GM18505 (cell line): Measurements from ENCODE around the gene BCR.
"Not testable (repeated sequence)": the region's sequence is repeated elsewhere in the genome, so short reads cannot be mapped to it uniquely, and the experiment has no call there.

ENCODE experiments used
- ATAC-seq: cut with Tn5 transposase; IDR thresholded peaks from one replicate; pipeline ENCODE4 v1.9.1; 2021; ENCODE audit not compliant: unreplicated experiment
- POLR2A ChIP-seq: IDR thresholded peaks from 4 replicates; pipeline ENCODE4 v1.6.1; 2011; ENCODE audit warnings: borderline replicate concordance; ENCODE audit not compliant: insufficient read depth, insufficient read length; ENCODE audit errors: extremely low read depth

The BCR gene

DNA sequence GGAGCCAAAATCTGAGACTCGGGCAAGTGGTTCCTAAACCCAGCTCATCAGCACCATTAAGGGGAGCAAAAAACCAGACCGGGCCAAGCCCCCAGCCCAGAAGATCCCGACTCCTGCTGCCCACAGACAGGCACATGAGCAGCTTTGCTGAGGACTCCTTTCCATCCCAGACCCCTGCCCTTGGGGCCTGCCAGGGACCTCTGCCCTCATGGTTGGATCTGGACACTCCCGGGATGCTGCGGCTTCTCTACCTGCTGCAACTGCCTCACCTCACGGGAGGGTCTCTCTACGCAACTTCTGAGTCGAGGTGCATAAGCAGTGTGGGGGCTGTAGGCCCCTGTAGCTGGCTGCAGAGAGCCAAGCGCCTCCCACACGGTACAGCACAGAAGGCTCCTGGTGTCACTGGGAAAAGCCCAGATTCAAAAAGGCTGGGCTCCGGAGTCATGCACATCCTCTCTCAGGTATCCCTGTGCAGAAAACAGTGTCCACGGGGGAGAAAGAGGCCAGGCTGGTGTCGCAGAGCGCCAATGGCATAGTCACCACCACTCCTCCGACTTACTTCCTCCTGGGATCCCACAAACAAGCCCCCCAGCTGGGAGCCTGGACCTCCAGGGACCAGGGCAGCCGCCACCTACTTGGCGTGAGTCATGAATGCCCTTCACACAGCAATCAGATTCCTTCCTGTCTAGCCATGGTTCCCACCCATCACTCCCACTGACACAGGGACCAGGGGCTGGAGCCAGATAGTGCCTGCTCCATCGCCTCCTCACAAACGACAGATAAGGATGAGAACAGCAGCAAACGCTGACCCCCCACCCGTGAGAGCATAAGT lies 122.1 kb downstream of the BCR start:
- ATAC-seq = no peak
- no peak for TF ChIP-seq POLR2A

GRCh38 chr22:23305321-23305910 lies 125.1 kb downstream of the BCR start:
- TF ChIP-seq POLR2A = no peak
- ATAC-seq = no peak

DNA sequence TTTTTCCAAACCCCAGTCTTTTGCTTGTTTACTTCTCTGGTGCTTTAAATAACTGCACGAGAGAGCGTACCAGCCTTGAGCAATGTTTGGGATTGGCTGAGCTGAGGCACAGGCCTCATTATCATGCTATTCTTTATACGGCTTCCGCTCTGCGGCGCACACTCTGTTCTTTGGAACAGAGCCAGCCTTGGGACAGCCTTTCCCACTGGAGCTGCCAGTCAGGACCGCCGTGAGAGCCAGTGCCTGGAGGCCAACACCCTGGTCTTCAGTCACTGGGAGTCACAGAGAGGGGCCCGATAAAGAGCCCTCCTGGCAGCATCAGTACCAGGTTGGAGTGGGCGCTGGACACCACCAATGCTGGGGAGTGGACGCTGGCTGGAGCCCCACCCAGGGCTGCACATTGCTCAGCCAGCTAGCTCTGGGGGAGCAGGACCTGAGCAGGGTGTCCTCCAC lies 125.6 kb downstream of the BCR start:
- no peak for ATAC-seq
- no peak for TF ChIP-seq POLR2A

DNA sequence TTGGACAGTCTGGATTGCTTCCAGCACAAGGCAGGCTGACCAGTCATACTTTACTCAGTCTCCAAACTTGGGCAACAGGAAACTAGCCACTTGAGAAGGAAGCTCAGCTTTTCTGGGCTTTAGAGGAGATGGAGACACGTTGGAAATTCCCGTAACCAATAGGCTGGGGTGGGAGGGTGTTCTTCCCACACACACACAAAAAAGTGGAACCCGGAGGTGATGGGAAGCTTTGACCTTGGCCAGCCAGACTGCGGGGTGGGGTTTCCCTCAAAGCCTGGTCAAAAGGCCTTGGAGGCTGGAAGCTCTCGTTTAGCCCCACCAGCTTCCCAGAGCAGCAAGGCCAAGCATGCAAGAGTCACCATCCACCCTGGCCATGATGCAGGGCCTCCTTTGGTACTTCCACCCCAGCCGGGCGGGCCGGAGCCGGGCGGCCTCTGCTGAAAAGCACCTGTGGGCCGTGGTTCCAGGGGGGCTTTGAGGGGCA lies 126.2 kb downstream of the BCR start:
- ATAC-seq = no peak
- TF ChIP-seq POLR2A = no peak

DNA sequence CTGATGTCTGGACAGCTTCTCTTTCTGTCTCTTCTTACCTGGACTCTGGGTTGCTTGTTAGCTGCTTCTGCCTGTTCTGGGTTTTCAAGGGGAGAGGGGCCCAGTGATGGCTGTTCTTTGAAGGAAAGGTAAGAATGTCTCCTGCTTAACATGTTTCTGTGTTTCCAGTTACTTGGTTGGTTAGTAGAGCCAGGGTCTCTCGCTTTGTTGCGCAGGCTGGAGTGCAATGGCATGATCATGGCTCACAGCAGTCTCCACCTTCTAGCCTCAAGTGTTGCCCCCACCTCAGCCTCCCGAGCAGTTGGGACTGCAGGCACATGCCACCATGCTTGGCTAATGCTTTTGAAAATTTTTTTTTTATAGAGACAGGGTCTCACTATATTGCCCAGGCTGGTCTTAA lies 126.6 kb downstream of the BCR start:
- no peak for ATAC-seq
- no peak for TF ChIP-seq POLR2A

DNA sequence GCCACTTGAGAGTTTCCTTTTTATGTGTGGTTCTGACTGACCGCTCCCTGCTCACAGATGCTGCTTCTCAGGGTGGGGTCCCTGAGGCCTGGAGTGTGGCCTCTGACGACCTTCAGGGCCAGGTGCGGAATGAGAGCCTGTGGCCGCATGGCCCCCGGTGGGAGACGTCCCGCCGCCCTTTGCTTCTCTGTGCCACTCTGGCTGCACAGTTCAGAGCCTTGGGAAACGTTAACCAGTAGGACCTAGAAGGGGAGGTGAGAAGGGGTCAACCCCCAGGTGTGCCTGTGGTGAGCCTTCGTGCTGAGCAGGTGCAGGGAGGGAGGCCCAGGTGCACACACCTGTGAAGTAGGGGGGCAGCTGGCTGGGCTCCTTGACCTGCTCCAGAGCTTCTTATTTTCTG lies 127.2 kb downstream of the BCR start:
- not testable (repeated sequence) for ATAC-seq

DNA sequence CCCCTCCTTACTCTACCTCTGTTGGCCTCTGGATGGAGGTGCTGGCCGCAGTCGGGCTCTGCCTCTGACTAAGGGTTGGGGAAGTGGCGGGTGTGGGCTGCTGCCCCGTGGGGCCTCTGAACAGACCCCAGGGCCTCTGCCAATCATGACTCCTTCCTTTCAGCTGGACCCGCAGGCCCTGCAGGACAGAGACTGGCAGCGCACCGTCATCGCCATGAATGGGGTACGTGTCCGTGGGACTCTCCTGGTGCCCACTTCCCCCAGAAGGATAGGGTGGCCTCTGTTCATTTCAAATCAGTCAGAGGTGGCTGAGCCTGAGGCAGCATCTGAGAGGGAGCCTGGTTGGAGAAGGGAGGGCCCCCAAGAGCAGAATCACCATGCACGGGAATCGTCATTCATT lies 129.0 kb downstream of the BCR start:
- not testable (repeated sequence) for ATAC-seq

DNA sequence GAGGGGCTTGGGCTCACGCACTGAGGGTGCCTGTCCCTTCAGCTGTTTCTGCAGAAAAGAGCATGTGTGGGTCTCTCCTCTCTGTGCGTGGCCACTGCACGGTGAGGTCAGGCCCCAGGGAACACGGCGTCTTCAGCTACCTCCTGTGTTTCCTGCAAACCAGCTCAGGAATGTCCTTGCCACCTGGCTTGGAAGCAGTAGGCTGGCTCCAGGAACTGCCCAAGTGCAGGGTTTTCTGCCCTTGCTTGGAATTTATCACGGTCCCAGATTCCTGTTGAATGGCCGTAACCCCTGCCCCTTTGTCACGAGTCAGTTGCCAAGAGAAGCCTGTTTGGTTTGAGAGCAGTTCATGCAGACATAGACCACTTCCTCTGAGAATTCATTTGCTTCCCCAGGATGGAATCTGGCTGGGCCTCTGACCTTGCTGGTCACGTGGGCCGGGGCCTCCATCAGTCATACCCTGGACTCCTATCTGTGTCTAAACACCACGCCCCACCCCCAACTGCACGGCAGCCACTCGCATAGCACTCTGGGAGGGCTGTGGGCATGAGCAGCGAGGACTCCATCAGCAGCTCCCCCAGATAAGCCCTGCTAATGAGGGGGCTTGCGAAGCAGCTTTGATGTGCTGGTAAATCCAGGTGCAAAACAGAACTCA lies 130.3 kb downstream of the BCR start:
- ATAC-seq = not testable (repeated sequence)

- not testable (repeated sequence) for ATAC-seq
Observed at GRCh38 chr22:23311635-23312420, 131.5 kb downstream of the BCR start.

- no peak for ATAC-seq
- TF ChIP-seq POLR2A = no peak
Observed at GRCh38 chr22:23313791-23314567, 133.7 kb downstream of the BCR start.

DNA sequence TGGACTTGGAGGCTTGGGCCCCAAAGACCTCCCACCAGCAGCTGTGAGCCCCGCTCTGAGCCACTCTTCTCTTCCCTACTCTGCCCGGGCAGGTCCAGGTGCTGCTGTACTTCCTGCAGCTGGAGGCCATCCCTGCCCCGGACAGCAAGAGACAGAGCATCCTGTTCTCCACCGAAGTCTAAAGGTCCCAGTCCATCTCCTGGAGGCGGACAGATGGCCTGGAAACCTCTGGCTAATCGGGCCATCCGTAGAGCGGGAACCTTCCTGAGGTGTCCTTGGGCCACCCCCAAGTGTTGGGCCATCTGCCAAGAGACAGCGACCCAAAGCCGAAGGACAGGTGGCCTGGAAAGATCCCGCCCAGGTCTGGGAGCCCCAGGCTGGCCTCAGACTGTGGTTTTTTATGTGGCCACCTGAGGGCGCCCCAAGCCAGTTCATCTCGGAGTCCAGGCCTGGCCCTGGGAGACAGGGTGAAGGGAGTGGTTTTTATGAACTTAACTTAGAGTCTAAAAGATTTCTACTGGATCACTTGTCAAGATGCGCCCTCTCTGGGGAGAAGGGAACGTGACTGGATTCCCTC lies 135.1 kb downstream of the BCR start:
- no peak for ATAC-seq
- TF ChIP-seq POLR2A = no peak

DNA sequence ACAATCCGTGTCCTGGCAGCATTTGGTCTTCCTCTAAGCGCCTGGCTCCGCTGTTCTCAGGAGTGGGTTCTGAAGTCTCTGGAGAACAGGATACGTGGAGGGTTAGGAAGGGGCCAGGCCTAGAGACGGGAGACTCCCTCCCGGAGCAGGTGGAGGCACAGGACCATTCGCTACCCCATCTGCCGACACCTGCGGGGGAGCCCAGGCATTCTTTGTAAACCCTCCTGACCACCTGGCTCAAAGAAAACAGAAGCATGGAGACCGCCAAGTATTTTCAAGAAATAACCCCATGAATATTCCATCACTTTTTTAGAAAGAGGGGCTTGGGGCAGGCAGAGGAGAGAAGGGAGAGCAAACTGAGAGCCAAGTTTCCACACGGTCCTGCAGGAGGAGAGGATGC lies 136.3 kb downstream of the BCR start:
- not testable (repeated sequence) for ATAC-seq

- ATAC-seq = not testable (repeated sequence)
Observed at GRCh38 chr22:23318316-23318715, 138.0 kb downstream of the BCR start.

DNA sequence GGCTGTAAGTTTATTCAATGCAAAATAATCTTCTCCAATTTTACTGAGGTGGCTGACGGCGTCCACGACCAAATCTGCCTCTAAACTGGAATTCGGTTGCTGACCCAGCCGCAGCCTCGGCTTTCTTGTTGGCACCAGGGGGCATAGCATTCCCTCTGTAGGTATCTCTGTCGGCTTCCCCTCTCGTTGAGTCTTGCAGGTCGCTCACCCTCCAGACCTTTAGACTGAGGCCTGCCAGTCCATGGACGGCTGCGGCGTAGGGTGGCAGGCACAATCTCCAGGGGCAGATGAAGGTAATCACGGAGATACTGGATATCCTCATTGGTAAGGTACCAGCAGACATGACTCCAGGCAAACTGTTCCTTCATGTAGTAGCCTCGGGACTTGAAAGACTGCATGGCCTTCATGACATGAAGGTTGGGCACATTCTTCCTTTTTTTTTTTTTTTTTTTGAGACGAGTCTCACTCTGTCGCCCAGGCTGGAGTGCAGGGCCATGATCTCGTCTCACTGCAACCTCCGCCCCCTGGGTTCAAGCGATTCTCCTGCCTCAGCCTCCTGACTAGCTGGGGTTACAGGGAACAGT lies 142.3 kb downstream of the BCR start:
- not testable (repeated sequence) for ATAC-seq

DNA sequence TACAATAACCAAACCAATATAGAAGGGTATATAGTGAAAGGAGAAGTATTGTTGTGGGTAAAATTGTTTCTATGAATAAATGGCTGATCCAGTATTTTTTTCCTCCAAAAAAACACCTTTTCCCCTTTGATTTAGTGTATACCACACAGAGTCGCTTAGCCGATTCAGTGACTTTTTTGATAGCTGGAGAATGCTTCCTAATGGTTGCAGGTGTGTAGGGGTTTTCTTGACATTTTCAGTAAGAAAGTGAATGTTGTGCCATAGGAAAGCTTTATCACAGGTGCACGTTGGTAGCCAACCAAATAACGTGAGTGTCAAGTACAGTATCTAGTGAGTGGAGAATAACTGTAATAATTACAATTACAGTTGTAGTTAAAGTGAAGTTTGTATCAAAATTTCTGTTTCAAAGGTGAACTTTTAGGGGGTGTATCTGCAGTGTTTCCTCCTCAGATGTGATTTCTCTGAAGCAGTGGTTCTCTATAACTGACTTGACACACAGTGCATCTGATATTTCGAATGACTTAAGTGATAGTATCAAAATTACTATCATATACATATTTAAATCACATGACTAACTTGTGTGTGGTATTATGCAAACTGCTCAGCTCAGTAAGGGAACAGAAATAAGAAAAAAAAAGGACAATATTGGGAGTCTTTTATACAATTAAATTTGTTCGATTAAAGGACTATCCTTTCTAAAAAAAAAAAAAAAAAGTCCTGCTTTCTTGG lies 143.8 kb downstream of the BCR start:
- not testable (repeated sequence) for ATAC-seq
